Measurements from ENCODE around the gene BCR. TPM values are rescaled to one million over a fixed set of nuclear protein-coding genes. Genes with fewer than 3 reads are reported as not detected.

Gene BCR
- total and polyA plus RNA-seq, 2 donors (not counting 1 experiment from before 2014, with no cell fraction given) = 15.7 to 66.6 TPM

- no peak for DNase-seq (ENCODE audit: low read depth in 2 of 2)
- Histone ChIP-seq H4K20me1 (ENCODE audit: control insufficient read depth, extremely low read depth, insufficient read depth, low read length) (no peaks in the 10 kb centered on the region), H3K4me3 (replicated peaks in 1 of 4; ENCODE audit: control extremely low read depth in 1 of 4, insufficient read depth in 1 of 4, low read depth in 3 of 4, low read length in 4 of 4) (no peak overlapping the region), H3K27me3 (ENCODE audit: control insufficient read depth, insufficient read depth, low read length) (no peaks in the 10 kb centered on the region), H3K79me2 (ENCODE audit: control insufficient read depth, insufficient read depth, low read length) (peaks cover 1% of the 10 kb centered on the region), H3K4me2 (ENCODE audit: extremely low read depth, insufficient read depth, low read length) (no peak overlapping the region), H3K27ac (ENCODE audit: insufficient read depth, low read length) (no peak overlapping the region), H3K4me1 (ENCODE audit: control insufficient read depth, extremely low read depth, insufficient read depth, low read length) (no peaks in the 10 kb centered on the region), H2AFZ (ENCODE audit: low read length) (no peak overlapping the region), H3K36me3 (ENCODE audit: control insufficient read depth, insufficient read depth, low read length) (peaks cover 10% of the 10 kb centered on the region), H3K9me3 (ENCODE audit: control insufficient read depth, insufficient read depth, low read depth, low read length) (no peaks in the 10 kb centered on the region), H3K9ac (ENCODE audit: insufficient read depth, low read length) (no peak overlapping the region)
- TF ChIP-seq EZH2 (IDR thresholded peaks at IDR 0.05; ENCODE audit: low read length, missing control alignments) (no peak), CTCF (conservative IDR thresholded peaks at IDR 0.05 in 1 of 2, IDR thresholded peaks at IDR 0.05 in 1 of 2; ENCODE audit: low read depth in 1 of 2, low read length in 2 of 2) (no peak)
Measured at GRCh38 chr22:23250785-23251363, 70.6 kb downstream of the BCR start.

- peak in 1 of 2 donors; percentile 37 for DNase-seq (ENCODE audit: low read depth in 2 of 2)
- no peaks in the 10 kb centered on the region for H3K9me3 ChIP-seq (ENCODE audit: control insufficient read depth, insufficient read depth, low read depth, low read length)
- no peak overlapping the region for H3K4me2 ChIP-seq (ENCODE audit: extremely low read depth, insufficient read depth, low read length)
- no peak for TF ChIP-seq EZH2 (IDR thresholded peaks at IDR 0.05; ENCODE audit: low read length, missing control alignments)
- no peak for TF ChIP-seq CTCF (conservative IDR thresholded peaks at IDR 0.05 in 1 of 2, IDR thresholded peaks at IDR 0.05 in 1 of 2; ENCODE audit: low read depth in 1 of 2, low read length in 2 of 2)
- H3K27me3 ChIP-seq (ENCODE audit: control insufficient read depth, insufficient read depth, low read length) = no peaks in the 10 kb centered on the region
- H3K4me1 ChIP-seq (ENCODE audit: control insufficient read depth, extremely low read depth, insufficient read depth, low read length) = peaks cover 2% of the 10 kb centered on the region
- peaks cover 10% of the 10 kb centered on the region for H3K36me3 ChIP-seq (ENCODE audit: control insufficient read depth, insufficient read depth, low read length)
- H3K9ac ChIP-seq (ENCODE audit: insufficient read depth, low read length) = no peak overlapping the region
- H2AFZ ChIP-seq (ENCODE audit: low read length) = no peak overlapping the region
- no peak overlapping the region for H3K27ac ChIP-seq (ENCODE audit: insufficient read depth, low read length)
- no peak overlapping the region for H3K4me3 ChIP-seq (replicated peaks in 1 of 4; ENCODE audit: control extremely low read depth in 1 of 4, insufficient read depth in 1 of 4, low read depth in 3 of 4, low read length in 4 of 4)
- H3K79me2 ChIP-seq (ENCODE audit: control insufficient read depth, insufficient read depth, low read length) = peaks cover 1% of the 10 kb centered on the region
- H4K20me1 ChIP-seq (ENCODE audit: control insufficient read depth, extremely low read depth, insufficient read depth, low read length) = no peaks in the 10 kb centered on the region
Measured at GRCh38 chr22:23251445-23252093, 71.3 kb downstream of the BCR start.

- Histone ChIP-seq H3K4me2 (ENCODE audit: extremely low read depth, insufficient read depth, low read length) (no peak overlapping the region), H2AFZ (ENCODE audit: low read length) (no peak overlapping the region), H3K4me3 (replicated peaks in 1 of 4; ENCODE audit: control extremely low read depth in 1 of 4, insufficient read depth in 1 of 4, low read depth in 3 of 4, low read length in 4 of 4) (no peak overlapping the region), H3K36me3 (ENCODE audit: control insufficient read depth, insufficient read depth, low read length) (peaks cover 10% of the 10 kb centered on the region), H3K79me2 (ENCODE audit: control insufficient read depth, insufficient read depth, low read length) (no peaks in the 10 kb centered on the region), H3K9me3 (ENCODE audit: control insufficient read depth, insufficient read depth, low read depth, low read length) (no peaks in the 10 kb centered on the region), H3K27ac (ENCODE audit: insufficient read depth, low read length) (no peak overlapping the region), H3K4me1 (ENCODE audit: control insufficient read depth, extremely low read depth, insufficient read depth, low read length) (peaks cover 11% of the 10 kb centered on the region), H3K27me3 (ENCODE audit: control insufficient read depth, insufficient read depth, low read length) (no peaks in the 10 kb centered on the region), H3K9ac (ENCODE audit: insufficient read depth, low read length) (no peak overlapping the region), H4K20me1 (ENCODE audit: control insufficient read depth, extremely low read depth, insufficient read depth, low read length) (no peaks in the 10 kb centered on the region)
- no peak for DNase-seq (ENCODE audit: low read depth in 2 of 2)
- no peak for TF ChIP-seq EZH2 (IDR thresholded peaks at IDR 0.05; ENCODE audit: low read length, missing control alignments)
- TF ChIP-seq CTCF (conservative IDR thresholded peaks at IDR 0.05 in 1 of 2, IDR thresholded peaks at IDR 0.05 in 1 of 2; ENCODE audit: low read depth in 1 of 2, low read length in 2 of 2) = no peak
Measured at GRCh38 chr22:23253475-23254055, 73.3 kb downstream of the BCR start.
